Esophagus muscularis mucosa (tissue), 3 donors: ENCODE data around the gene MGAT4A.

Source experiments
- CTCF ChIP-seq, 3 experiments: fragments of 200-600 bp in 2 of 3; fragments of 450-650 bp in 1 of 3; sonication (generic) in 2 of 3; IDR thresholded peaks; one replicate each; pipeline ENCODE4 v1.5.1; 2017 to 2019; ENCODE audit warnings: antibody characterized with exemption in 3 of 3, mild to moderate bottlenecking in 2 of 3, moderate library complexity in 1 of 3
- POLR2A ChIP-seq: fragments of 450-650 bp; IDR thresholded peaks from one replicate; pipeline ENCODE4 v1.6.1; 2017; ENCODE audit warnings: antibody characterized with exemption, moderate library complexity, mild to moderate bottlenecking, low read depth

GRCh38 chr2:98696200-98696599, 34.7 kb downstream of the MGAT4A start:
- TF ChIP-seq CTCF (IDR thresholded peaks at IDR 0.05) (no peak), POLR2A (no peak)
